Esophagus squamous epithelium (tissue), 5 donors: ENCODE results near the gene OSBPL5. TPM values are rescaled to one million over a fixed set of nuclear protein-coding genes. Genes with fewer than 3 reads are reported as not detected.

Source experiments
- DNase-seq: peaks from one replicate; lab custom pipeline; 2025; lab: John Stamatoyannopoulos, UW
- H3K27ac ChIP-seq, 4 donors: fragments of 200-600 bp; sonication (generic); one replicate each; pipeline ENCODE4 v1.5.1; 2016 to 2019; ENCODE audit warnings: mild to moderate bottlenecking in 1 of 4
- H3K27me3 ChIP-seq, 4 donors: fragments of 200-600 bp; sonication (generic); 1 replicate in 3 of 4; 2 replicates in 1 of 4; pipeline versions ENCODE4 v1.5.1 to v1.6.0; 2017 to 2021; ENCODE audit warnings: antibody characterized with exemption in 1 of 4
- H3K36me3 ChIP-seq, 3 donors: fragments of 200-600 bp; sonication (generic); one replicate each; pipeline ENCODE4 v1.5.1; 2016 to 2019
- H3K4me1 ChIP-seq, 3 donors: fragments of 200-600 bp; sonication (generic); one replicate each; pipeline ENCODE4 v1.5.1; 2017 to 2019
- H3K4me3 ChIP-seq, 4 donors: fragments of 200-600 bp; sonication (generic); 1 replicate in 3 of 4; 2 replicates in 1 of 4; pipeline ENCODE4 v1.5.1; 2016 to 2019; ENCODE audit warnings: mild to moderate bottlenecking in 2 of 4, moderate library complexity in 1 of 4
- H3K9me3 ChIP-seq, 3 donors: fragments of 200-600 bp; sonication (generic); one replicate each; pipeline ENCODE4 v1.5.1; 2016 to 2019
- CTCF ChIP-seq, 6 experiments: fragments of 450-650 bp in 4 of 6; fragments of 200-600 bp in 2 of 6; sonication (generic) in 2 of 6; IDR thresholded peaks; one replicate each; pipeline ENCODE4 v1.5.1; 2016 to 2019; ENCODE audit warnings: antibody characterized with exemption in 6 of 6, mild to moderate bottlenecking in 4 of 6, moderate library complexity in 4 of 6
- POLR2A ChIP-seq, 4 donors: fragments of 450-650 bp; IDR thresholded peaks; one replicate each; pipeline ENCODE4 v1.6.1; 2017; ENCODE audit warnings: antibody characterized with exemption in 4 of 4, mild to moderate bottlenecking in 4 of 4, moderate library complexity in 3 of 4
- WGBS, 2 donors: methylation state at CpG; one replicate each; pipeline ENCODE4 v1.1.5; 2018; 5-methylcytosine and 5-hydroxymethylcytosine counted together
- intact Hi-C: fragments of 100-400 bp; cut with DNase I; formaldehyde crosslinking; loops from one replicate; pipeline ENCODE4 v1.15.0; 2022
- total RNA-seq, 4 donors: library from RNA; depleted of rRNA; stranded (reverse); fragments of >200 nt; gene quantifications; one replicate each; pipeline ENCODE4 v1.1.0, GENCODE V29; 2016
- donor health status: DM: yes; HTN: yes; CAD: no.

Gene OSBPL5
- total RNA-seq, 4 donors from 2014 or later, result 11.9 to 30.9 (median 17.9) TPM

GRCh38 chr11:3157381-3158130 is 7.6 kb downstream of the OSBPL5 start:
- Histone ChIP-seq H3K36me3 (peaks cover 0 to 2% (median 0%) of the 10 kb centered on the region in 3 donors), H3K4me3 (no peak overlapping the region), H3K27ac (peak overlapping the region; percentile 45 to 83 (median 69)), H3K27me3 (no peaks in the 10 kb centered on the region), H3K4me1 (peaks cover 56 to 100% (median 67%) of the 10 kb centered on the region in 3 donors), H3K9me3 (no peaks in the 10 kb centered on the region)
- no peak for DNase-seq
- 80 to 85% methylated on average over 1 to 5 of the region's 22 CpGs for WGBS, 2 donors
- intact Hi-C loops, result no loop called here
- TF ChIP-seq CTCF (IDR thresholded peaks at IDR 0.05) (no peak), POLR2A (IDR thresholded peaks at IDR 0.05) (no peak)

- peak overlapping the region in 2 of 4 donors; percentile 21 to 44 for H3K4me3 ChIP-seq
- no peak for DNase-seq
- H3K27ac ChIP-seq, result peak overlapping the region; percentile 55 to 86 (median 83)
- peaks cover 0 to 10% (median 0%) of the 10 kb centered on the region in 3 donors for H3K36me3 ChIP-seq
- intact Hi-C loops, result no loop called here
- H3K27me3 ChIP-seq, result no peaks in the 10 kb centered on the region
- TF ChIP-seq CTCF (IDR thresholded peaks at IDR 0.05), result no peak
- no peak for TF ChIP-seq POLR2A (IDR thresholded peaks at IDR 0.05)
- 40 to 49% methylated on average over 1 to 10 of the region's 31 CpGs for WGBS, 2 donors
- H3K4me1 ChIP-seq, result peaks cover 56 to 99% (median 66%) of the 10 kb centered on the region in 3 donors
- no peaks in the 10 kb centered on the region for H3K9me3 ChIP-seq
Measured at GRCh38 chr11:3156661-3157311, 8.3 kb downstream of the OSBPL5 start.

GRCh38 chr11:3156282-3156660 is 8.8 kb downstream of the OSBPL5 start:
- no peaks in the 10 kb centered on the region for H3K27me3 ChIP-seq
- intact Hi-C loops, result no loop called here
- TF ChIP-seq POLR2A (IDR thresholded peaks at IDR 0.05) (no peak), CTCF (IDR thresholded peaks at IDR 0.05) (no peak)
- H3K4me1 ChIP-seq, result peaks cover 56 to 99% (median 60%) of the 10 kb centered on the region in 3 donors
- no peak for DNase-seq
- peak overlapping the region in 2 of 4 donors; percentile 21 to 44 for H3K4me3 ChIP-seq
- H3K27ac ChIP-seq, result peak overlapping the region; percentile 55 to 86 (median 83)
- H3K36me3 ChIP-seq, result peaks cover 0 to 15% (median 0%) of the 10 kb centered on the region in 3 donors
- H3K9me3 ChIP-seq, result no peaks in the 10 kb centered on the region
- WGBS, 2 donors, result 53 to 57% methylated on average over 11 to 12 of the region's 14 CpGs

- no peak for TF ChIP-seq CTCF (IDR thresholded peaks at IDR 0.05)
- no peak for TF ChIP-seq POLR2A (IDR thresholded peaks at IDR 0.05)
- peaks cover 54 to 99% (median 57%) of the 10 kb centered on the region in 3 donors for H3K4me1 ChIP-seq
- intact Hi-C loops, result no loop called here
- H3K9me3 ChIP-seq, result no peaks in the 10 kb centered on the region
- H3K27me3 ChIP-seq, result no peaks in the 10 kb centered on the region
- DNase-seq, result no peak
- peak overlapping the region; percentile 55 to 86 (median 83) for H3K27ac ChIP-seq
- peaks cover 0 to 19% (median 0%) of the 10 kb centered on the region in 3 donors for H3K36me3 ChIP-seq
- peak overlapping the region in 2 of 4 donors; percentile 21 to 44 for H3K4me3 ChIP-seq
- 66 to 72% methylated on average over 16 of the region's 16 CpGs for WGBS, 2 donors
Measured at GRCh38 chr11:3155691-3156258, 9.3 kb downstream of the OSBPL5 start.
